GF-D8 (cell line): ENCODE measurements around the gene KIF17.
"Not testable (repeated sequence)": the region's sequence is repeated elsewhere in the genome, so short reads cannot be mapped to it uniquely, and the experiment has no call there.

Experiments used
- DNase-seq: peaks from one replicate; lab custom pipeline; 2025; lab: John Stamatoyannopoulos, UW

The KIF17 gene

DNA sequence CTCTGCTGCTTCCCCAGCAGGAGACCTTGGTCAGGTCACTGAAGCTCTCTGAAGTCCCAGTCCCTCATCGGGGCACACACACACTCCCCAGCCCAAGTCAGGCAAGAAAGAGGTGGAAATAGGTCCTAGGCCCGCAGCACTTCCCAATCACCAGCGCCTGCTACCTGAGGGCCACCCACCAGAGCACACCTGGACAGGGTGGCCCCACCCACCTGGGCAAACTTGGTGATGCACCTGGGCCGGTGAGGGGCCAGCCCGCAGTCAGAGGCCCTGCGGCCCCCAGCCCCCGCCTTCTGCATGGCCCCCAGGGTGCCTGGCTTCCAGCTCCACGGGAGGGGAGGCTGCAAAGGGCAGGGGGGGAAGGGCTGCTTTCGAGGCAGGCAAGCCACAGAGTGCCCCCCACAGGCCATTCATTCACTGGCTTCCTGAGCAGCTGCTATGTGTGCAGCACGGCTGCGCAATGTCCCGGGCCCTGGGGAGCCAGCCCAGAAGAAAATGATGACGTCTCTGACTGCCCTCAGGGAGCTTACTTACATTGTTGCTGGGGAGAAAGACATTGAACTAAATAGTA, 10.0 kb upstream of the KIF17 start:
- no peak for DNase-seq

DNA sequence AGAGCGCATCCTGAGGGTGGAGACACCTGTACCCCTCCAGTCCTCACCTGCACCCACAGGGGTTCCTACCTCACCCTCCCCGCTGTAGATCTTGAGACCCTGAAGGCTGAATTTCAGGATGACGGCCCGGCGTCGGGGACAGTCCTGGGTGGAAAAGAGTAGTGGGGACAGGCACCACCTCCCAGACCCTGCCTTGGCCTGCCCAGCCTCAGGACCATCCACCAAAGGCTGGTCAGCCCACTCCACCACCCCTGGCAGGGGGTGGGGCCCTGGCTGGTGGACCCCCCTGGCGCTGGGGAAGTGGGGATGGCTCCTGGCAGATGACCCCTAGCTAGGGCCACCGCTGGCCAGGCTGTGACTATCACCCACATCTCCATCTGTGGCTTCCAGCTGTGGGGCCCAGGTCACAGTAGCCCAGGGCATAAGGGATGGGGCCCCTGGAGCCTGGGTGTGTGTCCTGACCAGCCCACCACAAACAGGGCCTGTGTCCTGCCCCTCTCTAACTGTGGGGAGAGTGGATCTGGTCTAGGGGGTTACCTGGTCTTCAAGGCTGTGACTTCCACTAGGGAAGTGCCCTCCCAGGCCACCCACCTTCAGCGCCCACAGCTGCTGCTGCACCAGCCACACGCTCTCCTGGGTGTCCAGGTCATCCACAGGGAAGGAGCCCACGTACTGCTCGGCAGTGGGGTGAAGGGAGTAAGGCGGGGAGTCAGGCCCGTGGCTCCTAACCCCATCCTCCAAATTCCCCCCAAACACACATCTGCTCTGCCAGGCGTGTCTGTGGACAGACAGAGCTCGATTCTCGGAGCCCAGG, 9.3 kb upstream of the KIF17 start:
- no peak for DNase-seq

DNA sequence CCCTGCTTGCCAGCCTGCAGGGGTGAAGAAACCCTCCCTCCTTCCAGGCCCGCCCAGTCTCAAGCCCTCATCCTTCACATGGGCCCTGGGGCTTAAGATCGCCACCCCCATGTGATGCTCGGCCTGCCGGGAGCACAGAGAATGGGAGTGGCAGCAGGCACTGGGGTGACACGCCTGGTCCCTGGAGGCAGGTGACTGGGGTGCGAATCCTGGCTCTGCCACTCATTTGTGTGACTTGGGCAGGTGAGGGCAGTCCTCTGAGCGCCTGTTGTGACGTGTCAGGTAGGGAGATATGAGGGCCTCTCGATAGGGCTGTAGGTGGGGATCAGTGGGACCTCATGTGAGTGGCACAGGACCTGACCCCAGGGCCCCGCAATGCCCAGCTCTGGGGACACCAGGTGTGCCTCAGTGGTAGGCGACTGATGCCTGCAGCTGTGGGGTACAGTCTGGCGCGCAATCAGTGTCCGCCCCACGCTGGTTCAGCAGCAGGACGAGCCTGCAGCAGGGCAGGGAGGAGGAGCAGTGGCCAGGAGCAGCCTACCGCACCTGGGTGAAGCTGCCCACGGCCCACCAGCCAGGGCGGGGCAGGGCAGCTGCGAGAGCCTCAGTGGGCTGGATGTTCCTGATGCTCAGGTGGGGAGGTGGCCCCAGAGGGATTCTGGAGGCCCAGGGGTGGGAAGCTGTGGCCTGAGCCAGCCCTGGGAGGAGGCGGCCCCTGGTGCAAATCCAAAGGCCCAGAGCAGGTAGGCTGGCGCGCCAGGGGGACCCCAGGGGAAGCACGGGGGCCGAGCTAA, 8.5 kb upstream of the KIF17 start:
- DNase-seq: no peak

DNA sequence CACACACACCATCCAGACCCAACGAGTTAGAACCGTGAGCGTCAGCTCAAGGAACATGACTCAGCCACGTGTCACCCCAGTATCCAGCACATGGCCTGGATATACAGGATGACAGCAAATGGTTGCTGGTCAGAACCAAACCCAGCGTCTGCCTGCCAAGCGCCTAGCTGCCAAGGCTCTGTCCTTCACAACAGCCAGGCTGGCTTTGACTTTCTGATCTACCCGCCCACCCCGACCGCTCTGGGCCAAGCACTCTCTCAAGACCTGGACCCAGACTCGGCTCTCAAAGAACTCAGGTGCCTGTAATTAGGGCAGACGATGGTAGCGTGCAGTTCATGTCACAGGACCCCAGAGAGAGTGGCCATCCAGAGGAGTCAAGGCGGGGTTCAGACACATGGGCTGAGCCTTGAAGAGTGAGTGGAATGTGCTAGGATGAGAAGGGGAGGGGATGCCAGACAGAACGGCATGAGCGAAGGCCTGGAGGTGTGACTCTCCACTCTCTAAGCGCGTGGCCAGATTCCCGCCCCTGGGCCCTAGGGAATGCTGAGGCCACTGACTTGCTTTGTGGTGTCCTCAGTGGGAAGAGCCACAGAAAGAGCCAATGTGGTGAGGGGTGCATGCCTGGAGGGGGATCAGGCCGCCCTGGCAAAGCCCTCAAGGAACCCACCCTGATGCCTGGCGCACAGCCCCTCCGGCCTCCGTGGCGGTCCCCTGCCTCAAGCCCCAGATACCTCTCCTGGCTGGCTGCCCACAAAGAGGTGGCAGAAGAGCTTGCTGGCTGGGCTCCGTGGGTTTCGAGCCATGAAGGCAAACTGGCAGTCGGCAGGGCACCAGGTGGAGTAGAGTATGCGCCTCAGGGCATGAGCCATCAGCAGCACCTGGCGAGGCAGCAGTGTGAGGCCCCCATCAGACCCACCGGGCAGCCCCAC, 7.6 kb upstream of the KIF17 start:
- DNase-seq: no peak

DNA sequence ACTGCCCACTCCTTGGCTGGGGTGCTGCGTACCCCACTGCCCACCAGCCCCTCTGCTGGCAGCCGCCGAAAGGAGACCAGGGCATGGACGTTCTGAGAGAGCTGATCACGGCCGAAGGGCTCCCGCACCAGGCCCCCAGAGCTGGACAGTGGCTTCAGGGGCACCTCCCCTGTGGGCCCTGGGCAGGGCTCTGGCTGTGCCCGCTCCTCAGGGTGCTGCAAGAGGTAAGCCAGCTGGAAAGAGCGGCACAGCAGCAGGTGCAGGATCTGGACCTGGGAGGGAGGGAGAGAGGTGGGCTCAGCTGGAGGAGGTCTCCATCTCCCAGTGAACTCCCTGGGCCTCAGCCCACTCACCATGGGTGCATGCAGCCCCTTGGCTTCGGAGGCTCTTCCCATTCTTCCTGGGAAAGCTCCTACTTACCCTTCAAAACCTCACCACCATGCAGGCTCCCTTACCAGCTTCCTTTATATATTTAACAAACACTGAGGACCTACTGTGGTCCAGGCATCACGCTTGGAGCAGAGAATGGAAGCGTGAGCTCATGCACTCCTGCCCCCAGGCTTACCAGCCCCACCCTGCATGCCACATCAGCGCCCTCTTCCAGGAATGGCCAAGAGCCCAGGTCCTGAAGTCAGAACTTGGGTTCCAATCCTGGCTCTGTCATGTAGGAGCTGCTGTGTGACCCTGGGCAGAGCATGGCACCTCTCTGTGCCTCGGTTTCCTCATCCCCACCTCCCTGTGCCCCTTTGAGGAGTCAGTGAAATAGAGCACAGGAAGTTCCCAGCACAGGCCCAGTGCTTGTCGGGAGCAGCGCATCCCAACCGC, 6.8 kb upstream of the KIF17 start:
- DNase-seq: no peak

DNA sequence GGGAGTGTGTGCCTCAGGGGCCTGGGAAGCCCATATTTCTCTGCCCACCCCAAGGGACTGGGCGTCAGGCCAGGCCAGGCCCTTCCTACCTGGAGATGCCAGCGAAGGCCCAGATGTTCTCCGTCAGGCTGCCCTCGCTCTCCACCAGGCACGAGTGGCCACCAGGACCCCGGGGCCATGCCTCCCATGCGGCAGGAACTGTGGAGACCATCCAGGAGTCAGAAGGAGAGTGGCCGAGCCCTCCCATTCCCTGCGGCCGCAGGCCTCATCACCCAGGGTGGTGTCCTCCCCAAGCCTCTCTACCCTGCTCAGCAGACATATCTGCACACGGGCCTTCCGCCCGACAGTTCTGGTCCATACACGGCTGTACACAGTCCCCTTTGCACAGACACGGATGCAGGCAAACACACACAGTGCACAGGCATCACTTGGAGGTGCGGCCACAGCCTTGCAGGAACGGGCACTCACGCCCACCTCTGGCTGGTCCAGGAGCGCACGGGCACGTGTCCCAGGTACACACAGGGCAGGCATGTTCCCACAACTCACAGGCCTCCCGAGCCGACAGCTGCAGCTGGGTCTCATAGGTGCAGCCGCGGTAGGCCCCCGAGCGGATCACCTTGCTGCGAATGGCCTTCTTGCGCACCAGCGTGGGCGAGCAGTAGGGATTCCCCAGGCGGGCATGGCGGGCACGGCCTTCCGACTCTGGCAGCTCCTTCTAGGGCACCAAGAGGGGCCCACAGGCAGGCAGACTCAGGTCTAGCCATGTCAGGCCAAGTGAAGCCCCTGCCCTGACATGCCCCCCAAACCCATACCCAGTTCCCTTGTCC, 5.9 kb upstream of the KIF17 start:
- DNase-seq: no peak

DNA sequence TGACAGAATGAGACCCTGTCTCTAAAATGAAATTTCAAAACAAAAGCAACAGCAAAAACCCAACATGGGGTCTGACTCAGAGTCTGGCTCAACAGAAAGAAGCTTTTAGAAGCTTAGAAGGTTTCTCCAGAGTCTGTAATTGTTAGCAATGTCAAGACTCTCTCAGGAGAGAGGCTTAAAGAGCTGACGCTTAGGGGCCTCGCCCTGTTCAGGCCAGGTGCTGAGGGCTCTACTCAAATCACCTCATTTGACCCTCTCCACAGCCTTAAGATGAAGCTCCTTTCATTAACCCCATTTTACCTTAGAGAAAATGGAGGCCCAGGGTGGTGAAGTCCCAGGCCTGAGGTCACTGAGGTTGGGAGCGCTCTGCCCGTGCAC, 5.3 kb upstream of the KIF17 start:
- no peak for DNase-seq

DNA sequence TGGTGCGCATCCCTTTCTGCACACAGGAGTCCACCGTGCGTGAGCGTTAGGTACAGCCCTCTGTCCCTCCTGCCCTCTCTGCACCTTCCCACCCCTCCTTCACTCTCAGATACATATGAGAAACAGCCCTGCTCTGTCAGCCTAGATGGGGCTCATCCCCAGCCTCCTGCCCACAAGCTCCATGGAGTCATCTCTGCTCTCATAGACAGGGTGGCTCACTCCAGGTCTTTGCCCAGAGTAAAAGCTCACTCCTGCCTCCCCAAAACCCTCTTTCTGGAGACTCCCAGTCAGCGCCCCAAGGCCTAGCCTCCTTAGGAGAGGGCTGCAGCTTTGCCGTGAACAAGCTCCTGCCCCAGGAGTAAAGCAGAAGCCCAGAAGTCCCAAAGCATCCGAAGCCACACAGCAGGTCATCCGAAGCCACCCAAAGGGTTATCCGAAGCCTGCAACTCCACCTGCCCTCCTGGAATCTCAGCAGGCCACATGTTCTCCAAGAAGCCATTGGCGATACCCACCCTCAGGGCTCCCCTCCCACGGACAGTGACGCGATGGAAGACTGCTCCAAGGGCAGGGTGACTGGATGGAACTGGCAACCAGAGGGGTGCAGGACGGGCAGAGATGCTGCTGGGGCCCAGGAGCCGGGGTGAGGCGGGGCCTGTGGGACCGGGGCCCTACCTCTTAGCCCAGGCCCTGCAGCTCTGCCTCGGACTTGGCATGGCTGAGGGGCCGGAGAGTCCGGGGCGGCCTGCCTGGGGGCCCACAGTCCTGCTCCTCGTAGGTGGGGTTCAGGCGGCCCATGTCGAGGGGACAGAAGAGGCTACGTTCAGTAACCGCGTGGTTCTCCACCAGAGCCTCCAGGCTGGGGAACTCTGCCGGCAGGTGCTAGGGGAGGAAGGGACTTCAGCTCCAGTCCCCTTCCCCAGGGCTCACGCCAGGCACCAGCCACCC, 3.6 kb upstream of the KIF17 start:
- no peak for DNase-seq

DNA sequence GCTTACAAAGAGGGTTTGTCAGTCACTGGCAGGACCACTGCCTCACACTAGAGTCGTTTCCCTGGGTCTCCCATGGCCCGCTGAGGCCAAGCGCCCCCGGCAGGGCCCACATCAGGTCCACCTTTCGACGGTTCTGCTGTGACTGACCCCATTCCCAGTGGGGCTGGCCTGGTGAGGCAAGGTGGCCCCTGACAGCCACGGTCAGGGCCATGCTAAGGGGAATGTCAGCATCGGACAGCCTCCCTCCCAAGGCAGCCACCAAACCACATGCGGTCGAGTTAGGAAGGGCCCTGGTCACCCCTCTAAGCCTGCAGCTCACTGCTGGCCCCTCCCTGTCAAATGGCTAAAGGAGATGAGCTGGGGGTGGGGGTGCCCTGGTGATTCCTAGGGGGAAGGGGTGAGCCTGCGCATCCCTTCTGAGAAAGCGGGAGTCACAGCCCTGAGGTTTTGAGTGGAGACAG, 2.9 kb upstream of the KIF17 start:
- no peak for DNase-seq

DNA sequence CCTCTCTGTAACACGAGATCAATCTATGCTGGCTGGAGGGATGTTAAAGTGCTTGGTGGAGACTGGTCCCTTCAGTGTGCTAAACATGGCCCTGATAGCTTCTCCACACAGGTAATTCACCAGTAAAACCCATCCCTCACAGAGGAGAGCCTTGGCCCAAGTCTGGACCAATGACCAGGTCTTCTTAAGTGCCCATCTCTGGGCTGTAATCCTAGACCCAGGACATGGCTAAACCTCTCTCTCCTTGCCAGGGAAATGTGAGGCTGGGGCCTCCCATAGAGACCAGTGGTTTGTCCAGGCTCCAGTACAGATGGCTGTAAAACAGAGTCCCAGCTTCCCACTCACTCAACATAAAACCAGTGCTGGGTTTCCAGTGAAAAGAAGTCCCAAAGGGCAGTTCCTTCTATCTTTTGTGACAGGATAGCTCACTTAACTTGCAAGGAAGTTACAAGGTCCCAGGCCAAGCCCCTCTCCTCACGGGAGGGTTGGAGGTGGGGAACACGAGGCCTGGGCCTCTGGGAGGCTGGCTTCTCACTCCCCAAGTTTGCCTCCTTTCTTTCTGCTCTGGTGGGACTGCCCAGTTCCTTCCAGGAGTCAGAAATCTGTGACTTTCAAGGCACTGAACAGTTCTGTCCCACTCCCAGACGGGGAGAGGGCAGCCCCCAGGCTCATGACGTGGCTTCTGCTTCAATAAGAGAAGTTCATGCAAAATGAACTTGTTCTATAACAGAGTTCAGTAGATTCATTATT, 2.2 kb upstream of the KIF17 start:
- no peak for DNase-seq

DNA sequence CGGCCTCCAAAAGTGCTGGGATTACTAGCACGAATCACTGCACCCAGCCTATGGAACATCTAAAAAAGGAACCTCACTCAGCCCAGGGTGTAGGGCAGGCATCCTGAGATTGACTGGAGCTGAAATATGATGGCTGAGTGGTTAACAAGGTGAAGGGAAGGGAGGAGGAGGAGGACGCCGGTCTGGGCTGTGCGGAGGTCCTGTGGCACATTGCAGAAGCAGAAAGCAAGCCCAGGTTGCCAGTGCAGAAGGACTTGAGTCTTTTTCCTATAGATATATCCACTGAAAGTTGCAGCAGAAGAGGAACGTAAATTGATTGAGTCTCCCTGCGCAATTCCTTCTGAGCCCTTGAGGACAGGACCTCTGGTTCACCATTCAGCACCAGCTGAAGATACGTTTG, 1.5 kb upstream of the KIF17 start:
- no peak for DNase-seq

DNA sequence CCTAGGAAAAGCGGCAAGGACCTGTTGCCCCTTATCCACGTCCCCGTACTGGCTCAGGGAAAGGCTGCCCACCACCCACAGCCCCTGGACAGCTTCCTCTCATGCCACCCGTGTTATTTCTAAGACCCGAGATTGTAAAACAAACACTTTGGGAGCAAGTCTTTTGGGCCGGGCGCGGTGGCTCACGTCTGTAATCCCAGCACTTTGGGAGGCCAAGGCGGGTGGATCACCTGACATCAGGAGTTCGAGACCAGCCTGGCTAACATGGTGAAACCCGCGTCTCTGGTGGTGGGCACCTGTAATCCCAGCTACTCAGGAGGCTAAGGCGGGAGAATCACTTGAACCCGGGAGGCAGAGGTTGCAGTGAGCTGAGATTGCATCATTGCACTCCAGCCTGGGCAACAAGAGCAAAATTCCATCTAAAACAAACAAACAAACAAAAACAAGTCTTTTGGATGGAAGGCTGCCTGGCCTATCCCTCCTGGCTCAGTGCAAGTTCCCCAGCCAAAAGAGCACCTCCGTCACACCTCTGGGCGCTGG, 606 bp upstream of the KIF17 start:
- not testable (repeated sequence) for DNase-seq

DNA sequence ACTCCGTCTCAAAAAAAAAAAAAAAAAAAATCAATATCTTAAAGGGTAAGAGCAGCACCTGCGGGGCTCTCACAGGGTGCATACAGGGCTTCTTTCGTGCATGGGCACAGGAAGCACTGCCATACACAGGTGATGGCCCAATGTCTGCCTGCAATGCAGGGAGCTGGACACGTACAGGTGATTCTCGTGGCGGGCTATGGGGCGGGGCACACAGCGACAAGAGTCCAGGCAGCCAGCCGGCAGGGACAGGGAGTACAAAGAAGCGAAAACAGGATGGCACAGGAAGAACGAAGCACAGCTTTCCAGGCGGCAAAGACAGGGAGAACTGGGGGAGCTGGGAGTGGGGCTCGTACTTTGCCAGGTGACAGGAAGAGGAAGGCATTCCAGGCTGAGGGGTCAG, 1.6 kb downstream of the KIF17 start:
- no peak for DNase-seq

DNA sequence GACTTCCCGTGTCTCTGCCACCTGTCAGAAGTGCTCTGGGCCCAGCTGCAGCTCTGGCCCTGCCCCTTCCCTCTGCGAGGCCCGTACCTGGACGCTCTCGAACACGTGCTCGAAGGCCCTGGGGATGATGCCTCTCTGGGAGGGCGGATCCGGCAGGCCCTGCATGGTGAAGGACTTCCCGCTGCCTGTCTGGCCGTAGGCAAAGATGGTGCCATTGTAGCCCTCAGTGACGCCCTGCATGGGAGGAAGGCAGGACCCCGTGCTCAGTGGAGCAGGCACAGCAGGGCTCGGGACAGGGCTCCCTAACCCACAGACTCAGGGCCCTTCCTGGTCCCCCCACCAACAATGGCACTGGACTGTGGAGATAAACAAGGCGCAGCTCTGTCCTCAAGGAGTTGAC, 2.4 kb downstream of the KIF17 start:
- DNase-seq: no peak

DNA sequence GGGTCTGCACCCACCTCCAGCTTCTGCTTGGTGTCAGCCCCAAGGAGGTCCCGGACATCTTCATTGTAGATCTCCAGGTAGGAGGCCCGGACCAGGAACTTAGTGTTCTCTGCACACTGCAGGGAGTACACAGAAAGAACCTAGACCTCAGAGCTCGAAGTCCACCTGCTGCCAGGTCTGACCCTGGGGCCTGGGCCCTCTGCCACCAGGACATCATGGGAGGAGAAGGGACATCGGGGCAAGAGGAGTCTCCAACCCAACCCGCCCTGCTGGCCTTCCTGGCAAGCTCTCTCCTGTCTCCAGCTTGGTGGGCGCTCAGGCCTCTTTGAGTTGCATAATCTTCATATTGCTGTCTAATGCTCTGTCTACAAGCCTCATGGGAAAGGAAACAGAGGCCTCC, 4.4 kb downstream of the KIF17 start:
- DNase-seq: no peak

DNA sequence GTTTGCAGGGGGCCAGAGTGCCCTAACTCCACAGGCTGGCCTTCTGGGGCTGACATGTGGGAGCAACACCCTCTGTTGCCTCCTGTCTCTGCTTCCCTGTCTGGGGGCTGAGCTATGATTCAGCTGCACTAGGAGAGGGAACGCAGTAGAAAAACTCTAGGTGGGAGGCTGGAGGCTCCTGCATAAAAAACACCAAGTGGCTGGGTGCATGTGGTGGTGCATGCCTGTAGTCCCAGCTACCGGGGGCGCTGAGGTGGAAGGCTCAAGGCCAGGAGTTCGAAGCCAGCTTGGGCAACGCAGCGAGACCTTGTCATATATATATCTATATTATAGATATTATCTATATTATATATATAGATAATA, 5.6 kb downstream of the KIF17 start:
- DNase-seq: no peak

DNA sequence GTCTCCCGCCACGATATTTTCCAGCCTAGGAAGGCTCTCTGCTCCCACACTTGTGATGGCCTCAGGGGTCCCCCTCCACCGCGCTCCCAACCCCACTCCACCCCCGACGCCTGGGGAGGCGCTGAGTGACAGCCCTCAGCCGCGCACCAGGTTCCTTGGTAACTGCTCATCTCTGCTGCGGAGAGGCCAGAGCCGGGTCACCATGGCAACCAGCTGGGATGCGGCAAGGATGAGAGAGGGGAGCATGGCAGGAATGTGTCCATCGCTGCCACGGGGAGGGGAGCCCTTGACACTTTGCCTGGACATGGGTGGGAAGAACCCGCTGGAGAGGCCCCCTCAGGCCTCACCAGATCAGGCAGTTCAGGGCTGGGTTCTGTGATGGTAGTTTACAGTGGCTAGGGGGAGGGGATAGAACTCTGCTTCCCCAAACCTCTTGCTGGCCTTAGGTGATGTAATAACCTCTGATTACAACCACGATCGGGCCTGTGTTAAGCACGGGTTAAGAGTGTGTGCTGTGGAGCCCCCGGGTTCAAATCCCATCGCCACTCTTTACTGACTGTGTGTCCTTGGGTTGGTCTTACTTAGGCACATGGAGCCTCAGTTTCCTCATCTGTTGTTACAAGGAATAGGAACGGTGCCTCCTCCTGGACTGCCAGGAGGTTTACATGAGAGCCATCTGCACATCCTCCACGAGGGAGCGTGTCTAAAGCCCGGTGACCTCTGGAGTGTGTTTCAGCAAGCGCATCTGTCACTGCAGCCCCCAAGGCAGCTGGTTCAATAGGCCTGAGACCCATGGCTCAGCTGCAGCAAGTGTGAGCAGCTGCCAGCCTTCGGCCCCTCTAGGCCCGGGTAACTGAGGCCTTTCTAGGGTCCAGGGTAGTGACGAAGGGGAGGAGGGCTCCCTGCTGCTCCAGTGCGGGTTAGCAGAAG, 6.3 kb downstream of the KIF17 start:
- no peak for DNase-seq
